ENCODE measurements around the gene HOXA13. TPM values are rescaled to one million over a fixed set of nuclear protein-coding genes. Genes with fewer than 3 reads are reported as not detected.

HOXA13 gene
- not detected in 2 replicates for total RNA-seq

DNA sequence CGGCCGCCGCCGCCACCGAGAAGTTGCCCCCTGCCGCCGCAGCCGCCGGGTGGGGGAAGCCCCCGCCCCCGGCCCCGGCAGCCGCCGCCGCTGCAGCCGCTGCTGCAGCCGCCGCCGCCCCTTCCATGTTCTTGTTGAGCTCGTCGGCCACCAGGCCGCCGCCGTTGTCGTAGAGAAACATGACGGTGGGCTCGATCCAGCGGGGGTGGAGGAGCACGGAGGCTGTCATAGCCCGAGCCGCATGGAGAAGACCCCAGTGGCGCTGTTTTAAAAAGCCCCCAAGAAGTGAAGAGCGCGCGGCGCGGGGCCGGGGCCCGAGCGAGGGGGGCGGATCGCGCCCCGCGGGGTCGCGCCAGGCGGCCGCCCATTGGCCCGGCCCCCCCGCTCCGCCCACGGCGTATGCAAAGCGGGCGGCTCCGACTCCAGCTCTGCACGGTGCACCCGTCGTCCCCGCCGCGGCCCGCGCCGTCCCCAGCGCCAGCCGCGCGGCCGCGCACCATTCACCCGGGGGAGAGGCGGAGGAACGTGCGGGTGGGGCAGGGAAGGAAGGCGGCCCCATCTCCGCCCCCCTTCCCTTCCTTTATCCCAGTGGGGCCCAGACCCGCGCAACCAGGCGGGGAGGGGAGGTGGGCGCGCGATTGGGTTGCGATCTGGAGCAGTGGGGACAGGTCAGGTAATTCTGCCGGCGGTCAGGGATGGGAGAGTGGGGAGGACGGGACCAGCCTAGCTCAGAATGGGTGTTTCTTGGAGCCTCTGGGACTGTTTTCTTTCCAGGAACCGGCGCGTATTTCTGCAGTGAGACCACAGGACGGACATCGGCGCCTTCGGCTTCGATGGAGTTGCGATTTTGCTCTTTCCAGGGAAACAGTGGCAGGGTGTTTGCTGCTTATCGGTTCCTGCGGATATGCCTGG lies at the start of gene HOXA13:
HOXA13 (minus strand) TSS at position 243 of the 912 bp plus-strand sequence; CDS start at position 229, 14 bp downstream.

DNA sequence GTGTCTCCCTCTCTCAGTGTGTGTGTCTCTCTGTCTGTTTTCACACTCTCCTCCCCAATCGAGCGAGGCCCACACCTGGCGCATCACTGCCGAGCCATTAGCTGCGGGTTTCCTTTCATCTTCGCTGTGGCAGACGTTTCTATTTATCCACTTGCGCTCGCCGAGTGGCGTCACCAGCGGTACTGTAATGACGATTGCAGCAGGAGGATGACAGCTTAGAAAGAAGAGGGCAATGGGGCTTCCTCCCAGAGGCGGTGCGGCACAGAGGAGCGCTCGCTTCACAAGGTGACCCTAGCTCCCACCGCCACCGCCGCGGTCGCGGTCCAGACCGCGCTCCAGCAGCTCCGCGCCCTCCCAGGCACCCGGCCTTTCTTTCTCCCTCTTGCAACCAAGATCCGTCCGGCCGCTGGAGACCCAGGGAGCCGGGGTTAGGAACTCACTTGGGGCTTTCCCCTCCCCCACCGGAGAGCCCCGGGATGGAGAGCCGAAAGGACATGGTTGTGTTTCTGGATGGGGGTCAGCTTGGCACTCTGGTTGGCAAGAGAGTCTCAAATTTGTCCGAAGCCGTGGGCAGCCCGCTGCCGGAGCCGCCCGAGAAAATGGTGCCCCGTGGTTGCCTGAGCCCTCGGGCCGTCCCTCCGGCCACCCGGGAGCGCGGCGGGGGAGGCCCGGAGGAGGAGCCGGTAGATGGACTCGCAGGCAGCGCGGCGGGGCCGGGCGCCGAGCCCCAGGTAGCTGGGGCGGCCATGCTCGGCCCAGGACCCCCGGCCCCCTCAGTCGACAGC lies 42.9 kb upstream of the HOXA13 start, which contains the start of gene EVX1:
EVX1 (plus strand) TSS at position 248 of the 785 bp plus-strand sequence; CDS start at position 477, 229 bp downstream.

DNA sequence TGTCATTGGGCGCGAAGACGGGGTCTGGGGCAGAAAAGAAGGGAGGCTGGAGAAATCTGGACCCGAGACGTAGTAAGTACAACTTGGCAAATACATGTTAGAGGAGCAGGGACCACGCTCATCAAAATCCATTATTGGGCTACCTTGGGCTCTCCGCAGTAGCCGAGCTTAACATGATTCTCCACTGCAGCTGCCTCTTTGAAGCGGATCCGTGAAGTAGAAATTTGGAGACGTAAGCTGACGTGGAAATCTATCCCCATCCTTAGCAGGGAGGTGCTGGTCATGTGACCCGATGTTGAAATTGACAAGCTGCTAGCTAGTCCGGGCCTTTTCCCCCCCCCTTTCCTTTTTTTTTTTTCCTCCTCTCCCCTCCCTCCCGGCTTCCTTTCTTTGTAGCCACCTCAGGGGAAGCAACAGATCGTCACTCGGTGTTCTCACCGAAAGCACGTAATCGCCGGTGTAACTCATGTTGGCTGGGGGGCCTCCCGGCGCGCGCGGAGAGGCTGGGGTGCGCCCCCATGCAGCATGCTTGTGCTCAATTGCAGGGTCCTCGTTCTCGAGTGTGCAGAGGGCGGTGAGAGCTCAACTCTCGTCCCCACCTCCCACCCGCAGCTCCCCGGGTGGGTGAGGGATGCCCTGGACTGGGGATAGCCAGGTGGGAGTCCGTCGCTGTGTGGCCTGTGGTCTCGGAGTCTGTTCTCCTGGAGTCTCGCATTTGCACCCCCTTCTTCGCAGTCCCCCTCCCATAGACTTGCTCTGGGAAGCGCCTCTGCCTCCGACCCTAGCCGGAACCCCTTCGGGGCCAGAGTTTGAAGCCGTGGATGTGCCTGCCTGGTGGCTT lies 14.7 kb downstream of the HOXA13 start, which contains the start of gene HOXA11:
HOXA11 (minus strand) TSS at position 220 of the 841 bp plus-strand sequence; CDS start at position 132, 88 bp downstream.

DNA sequence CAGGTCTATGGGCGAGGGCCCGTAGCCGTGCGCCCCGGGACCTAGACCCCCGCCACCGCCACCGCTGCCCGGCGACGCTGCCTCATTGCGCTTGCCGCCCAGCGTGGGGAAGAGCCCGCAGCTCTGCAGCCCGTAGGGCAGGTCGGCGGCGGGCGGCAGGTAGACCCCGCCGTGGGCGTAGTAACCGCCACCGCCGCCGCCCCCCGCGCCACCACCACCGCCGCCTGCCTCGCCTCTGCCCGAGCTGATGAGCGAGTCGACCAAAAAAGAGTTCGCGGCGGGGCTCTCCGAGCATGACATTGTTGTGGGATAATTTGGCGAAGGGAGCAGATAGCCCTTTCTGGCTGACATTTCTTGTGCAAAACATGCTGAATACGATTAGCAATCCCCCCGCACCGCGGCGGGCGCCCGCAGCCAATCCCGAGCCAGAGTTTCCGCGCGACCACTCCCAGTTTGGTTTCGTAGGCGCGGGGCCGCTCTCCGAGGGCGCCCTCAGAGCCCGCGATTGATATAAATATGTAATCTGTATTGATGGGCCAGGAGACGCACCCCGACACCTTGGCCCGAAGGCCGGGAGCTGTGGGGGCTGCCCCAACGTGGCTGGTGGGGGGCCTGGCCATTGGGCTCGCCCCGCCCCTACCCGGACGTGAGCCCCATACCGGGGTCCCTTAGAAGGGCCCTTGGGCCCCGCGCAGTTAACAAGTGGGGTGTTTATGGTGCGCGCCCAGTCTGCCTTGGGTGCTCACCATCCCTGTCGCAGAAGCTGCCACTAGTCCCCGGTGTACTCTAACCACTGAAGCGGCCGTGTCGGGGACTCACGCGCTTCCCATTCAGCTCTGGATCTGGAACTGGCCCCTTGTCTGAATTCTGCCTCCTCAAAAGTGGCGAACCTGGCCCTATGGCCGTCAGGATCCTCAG lies 25.7 kb downstream of the HOXA13 start, which contains the start of gene HOXA10:
HOXA10 (minus strand) TSS at position 365 of the 918 bp plus-strand sequence; CDS start at position 351, 14 bp downstream.

DNA sequence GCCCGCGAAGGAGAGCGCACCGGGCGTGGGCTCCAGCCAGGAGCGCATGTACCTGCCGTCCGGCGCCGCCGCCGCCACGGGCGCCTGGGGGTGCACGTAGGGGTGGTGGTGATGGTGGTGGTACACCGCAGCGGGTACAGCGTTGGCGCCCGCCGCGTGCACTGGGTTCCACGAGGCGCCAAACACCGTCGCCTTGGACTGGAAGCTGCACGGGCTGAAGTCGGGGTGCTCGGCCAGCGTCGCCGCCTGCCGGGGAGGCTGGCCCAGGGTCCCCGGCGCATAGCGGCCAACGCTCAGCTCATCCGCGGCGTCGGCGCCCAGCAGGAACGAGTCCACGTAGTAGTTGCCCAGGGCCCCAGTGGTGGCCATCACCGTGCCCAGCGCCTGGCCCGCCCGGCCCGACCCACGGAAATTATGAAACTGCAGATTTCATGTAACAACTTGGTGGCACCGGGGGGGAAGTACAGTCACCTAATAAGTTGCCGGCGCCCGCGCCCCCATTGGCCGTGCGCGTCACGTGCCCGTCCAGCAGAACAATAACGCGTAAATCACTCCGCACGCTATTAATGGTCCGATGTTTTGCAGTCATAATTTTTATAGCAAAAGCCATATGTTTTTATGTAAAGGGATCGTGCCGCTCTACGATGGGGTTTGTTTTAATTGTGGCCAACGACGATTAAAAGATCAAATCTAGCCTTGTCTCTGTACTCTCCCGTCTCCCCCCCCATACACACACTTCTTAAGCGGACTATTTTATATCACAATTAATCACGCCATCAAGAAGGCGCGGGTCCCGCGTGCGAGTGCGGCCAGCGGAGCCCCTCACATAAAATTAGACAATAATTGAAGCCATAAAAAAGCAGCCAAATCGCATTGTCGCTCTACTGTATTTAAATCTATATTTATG lies 34.5 kb downstream of the HOXA13 start, which contains the start of gene HOXA9:
HOXA9 (minus strand) TSS at position 449 of the 907 bp plus-strand sequence; CDS start at position 369, 80 bp downstream.

DNA sequence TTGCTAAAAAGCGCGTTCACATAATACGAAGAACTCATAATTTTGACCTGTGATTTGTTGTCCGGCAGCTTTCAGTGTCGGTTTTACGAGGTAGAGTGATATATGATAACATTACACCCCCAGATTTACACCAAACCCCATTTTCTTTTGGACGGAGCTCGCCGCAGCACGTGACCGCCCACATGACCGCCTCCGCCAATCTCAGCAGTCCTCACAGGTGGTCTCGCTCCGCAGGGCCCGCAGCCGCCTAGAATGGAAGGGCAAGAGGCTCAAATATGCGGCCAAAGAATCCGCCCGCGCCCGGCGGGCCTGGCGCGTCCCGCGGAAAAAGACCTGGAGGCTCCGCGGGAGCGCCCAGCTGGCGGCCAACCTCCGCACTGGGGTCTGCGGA lies 43.4 kb downstream of the HOXA13 start, which contains the start of gene HOXA7:
HOXA7 (minus strand) TSS at position 168 of the 391 bp plus-strand sequence; CDS start at position 38, 130 bp downstream.

DNA sequence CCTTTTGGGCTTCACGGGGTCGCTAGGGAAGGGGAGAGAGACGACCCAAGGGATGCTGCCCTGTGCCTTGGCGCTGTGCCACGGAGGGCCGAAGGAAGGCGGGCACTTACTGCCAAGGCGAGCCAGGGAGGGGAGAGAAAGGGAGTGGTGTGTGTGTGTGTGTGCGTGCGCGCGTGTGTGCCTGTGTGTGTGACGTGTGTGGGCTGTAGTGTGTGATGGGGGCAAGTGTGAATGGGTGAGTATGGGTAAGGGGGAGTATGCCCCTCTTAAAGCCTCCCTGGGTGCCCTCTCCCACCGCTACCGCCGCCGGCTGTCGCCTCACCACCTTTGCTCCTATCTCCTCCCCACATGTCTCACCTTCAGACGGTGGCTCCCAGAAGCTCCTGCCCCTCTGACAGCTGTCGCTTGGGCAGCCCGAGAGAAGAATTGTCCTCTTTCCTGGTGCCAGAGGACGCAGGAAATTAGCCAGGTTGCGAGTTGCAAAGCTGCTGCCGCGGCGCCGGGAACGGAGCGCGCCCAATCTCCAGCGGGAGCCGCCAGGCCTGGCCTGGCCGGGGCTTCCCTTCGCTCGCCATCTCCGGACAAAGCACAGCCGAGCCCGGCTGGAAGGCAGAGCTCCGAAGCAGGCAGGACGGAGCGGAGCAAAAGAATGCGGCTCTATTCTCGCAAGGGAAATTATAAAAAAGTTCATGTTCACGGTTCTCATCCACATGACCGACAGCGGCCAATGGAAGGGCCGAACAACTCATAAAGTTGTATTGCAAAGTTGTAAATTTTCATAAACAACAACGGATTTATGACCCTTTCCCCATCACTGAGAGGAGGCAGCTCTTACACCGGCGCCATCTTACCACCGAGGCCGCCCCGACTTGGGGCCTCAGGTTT lies 47.7 kb downstream of the HOXA13 start, which contains the start of gene HOXA3:
HOXA3 (minus strand) TSS at position 653 of the 885 bp plus-strand sequence. CDS start 41,943 bp downstream, outside the sequence.

DNA sequence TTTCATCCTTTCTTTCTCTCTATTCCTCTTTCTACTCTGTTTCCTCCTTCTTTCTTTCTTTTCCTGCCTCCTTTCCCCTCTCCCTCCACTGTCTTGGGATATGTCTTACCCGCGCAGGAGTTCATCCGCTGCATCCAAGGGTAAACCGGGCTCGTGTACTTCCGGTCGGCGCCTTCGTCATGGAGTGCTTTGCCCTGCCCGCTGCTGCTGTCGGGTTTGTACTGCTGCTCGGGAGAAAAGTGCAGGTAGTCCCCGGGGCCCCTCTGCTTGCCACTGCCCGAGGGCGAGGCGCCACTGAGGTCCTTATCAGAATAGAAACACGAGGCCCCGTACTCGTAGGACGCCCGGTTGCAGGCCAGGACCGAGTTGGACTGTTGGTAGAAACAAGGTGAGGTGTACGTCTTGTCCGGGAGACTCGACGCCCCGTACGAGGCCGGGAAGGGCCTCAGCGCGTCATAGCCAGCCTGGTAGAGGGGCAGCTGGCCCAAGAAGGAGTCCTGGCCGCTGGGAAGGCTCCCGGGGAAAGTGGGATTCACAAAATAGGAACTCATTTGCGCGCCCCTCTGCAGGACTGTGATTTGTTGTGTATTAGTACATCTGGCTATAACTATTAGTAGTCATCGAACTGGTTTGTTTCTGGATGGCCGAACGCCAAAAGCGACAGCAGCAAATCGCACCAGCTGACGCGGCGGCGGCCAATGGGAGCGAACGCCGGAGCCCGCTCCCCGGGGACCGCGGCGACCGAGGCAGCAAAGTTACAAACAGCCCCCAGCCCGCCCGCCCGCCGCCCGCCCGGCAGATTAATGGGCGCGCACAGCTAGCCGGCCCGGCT lies 52.5 kb downstream of the HOXA13 start, which contains the start of gene HOXA6:
HOXA6 (minus strand) TSS at position 576 of the 832 bp plus-strand sequence; CDS start at position 551, 25 bp downstream.

Other genes with a start within 250 kb of the HOXA13 start
- gene HOXA1, start 104.1 kb downstream of the HOXA13 start, total RNA-seq, result 9.6 and 12.1 TPM in 2 replicates
- 0.61 and 1.8 TPM in 2 replicates for gene HOXA2, start 97.4 kb downstream of the HOXA13 start, total RNA-seq
- gene HOXA4, start 69.3 kb downstream of the HOXA13 start, total RNA-seq, result 1.6 TPM in 2 replicates
- gene HOXA5, start 56.4 kb downstream of the HOXA13 start, total RNA-seq, result 0.68 and 0.70 TPM in 2 replicates
- gene HOXA6, start 52.3 kb downstream of the HOXA13 start, total RNA-seq, result 1.4 TPM in 1 of 2 replicates, not detected in the other
- gene HOXA3, start 47.5 kb downstream of the HOXA13 start, total RNA-seq, result 2.1 and 4.0 TPM in 2 replicates
- 2.4 and 3.6 TPM in 2 replicates for gene HOXA7, start 43.4 kb downstream of the HOXA13 start, total RNA-seq
- gene HOXA9, start 34.6 kb downstream of the HOXA13 start, total RNA-seq, result 6.8 and 7.0 TPM in 2 replicates
- gene HOXA10, start 25.8 kb downstream of the HOXA13 start, total RNA-seq, result 1.1 and 4.5 TPM in 2 replicates
- gene HOXA11, start 14.9 kb downstream of the HOXA13 start, total RNA-seq, result 0.34 and 1.3 TPM in 2 replicates
- not detected in 2 replicates for gene EVX1, start 42.7 kb upstream of the HOXA13 start, total RNA-seq

All from hair follicular keratinocyte (primary cell).